Measurements from ENCODE around the gene UNC93B1.
"Not testable (repeated sequence)": the region's sequence is repeated elsewhere in the genome, so short reads cannot be mapped to it uniquely, and the experiment has no call there.

UNC93B1 gene

GRCh38 chr11:67943406-67943805 is 60.5 kb downstream of the UNC93B1 start:
- in situ Hi-C loops (cut with MboI; ENCODE audit: low sequenced_read_pairs, unreplicated experiment); DNase-seq (ENCODE audit: low spot score): not testable (repeated sequence)

Data from GM13976 (cell line).